Fibroblast of lung (primary cell): Measurements from ENCODE around the gene GOLGA1. TPM values are rescaled to one million over a fixed set of nuclear protein-coding genes. Genes with fewer than 3 reads are reported as not detected.

Experiments used
- DNase-seq, 2 donors: peaks; one replicate each; pipeline versions ENCODE4 v3.0.0 to v3.0.0-alpha.2; 2010; ENCODE audit warnings: low read depth in 2 of 2
- H2AFZ ChIP-seq: 2 replicates; pipeline ENCODE4 v1.5.1; 2012; ENCODE audit warnings: low read length, control low read depth, inconsistent platforms
- H3K27ac ChIP-seq: 2 replicates; pipeline ENCODE4 v1.5.1; 2011; ENCODE audit warnings: low read length, control low read depth; ENCODE audit not compliant: insufficient read depth
- H3K27me3 ChIP-seq: 2 replicates; pipeline ENCODE4 v1.5.1; 2011; ENCODE audit warnings: mild to moderate bottlenecking, low read length; ENCODE audit not compliant: control insufficient read depth, insufficient read depth
- H3K36me3 ChIP-seq: 2 replicates; pipeline ENCODE4 v1.5.1; 2011; ENCODE audit warnings: low read length; ENCODE audit not compliant: control insufficient read depth, insufficient read depth
- H3K4me1 ChIP-seq: 2 replicates; pipeline ENCODE4 v1.5.1; 2011; ENCODE audit warnings: low read length; ENCODE audit not compliant: control insufficient read depth, insufficient read depth; ENCODE audit errors: extremely low read depth
- H3K4me2 ChIP-seq: 2 replicates; pipeline ENCODE4 v1.5.1; 2011; ENCODE audit warnings: low read length, control low read depth; ENCODE audit not compliant: insufficient read depth; ENCODE audit errors: extremely low read depth
- H3K4me3 ChIP-seq, 4 experiments: fragments of 200-600 bp in 1 of 4; sonication (generic) in 1 of 4; replicated peaks in 1 of 4; 2 replicates each; pipeline ENCODE4 v1.5.1; 2011 to 2016; ENCODE audit warnings: low read length in 4 of 4, low read depth in 3 of 4, mild to moderate bottlenecking in 3 of 4, control low read depth in 2 of 4, inconsistent platforms in 1 of 4, mixed read lengths in 1 of 4; ENCODE audit not compliant: insufficient read depth in 1 of 4; ENCODE audit errors: control extremely low read depth in 1 of 4
- H3K79me2 ChIP-seq: 2 replicates; pipeline ENCODE4 v1.5.1; 2012; ENCODE audit warnings: mild to moderate bottlenecking, low read length, inconsistent platforms; ENCODE audit not compliant: control insufficient read depth, insufficient read depth
- H3K9ac ChIP-seq: 2 replicates; pipeline ENCODE4 v1.5.1; 2011; ENCODE audit warnings: mild to moderate bottlenecking, low read length, control low read depth; ENCODE audit not compliant: insufficient read depth
- H3K9me3 ChIP-seq: 2 replicates; pipeline ENCODE4 v1.5.1; 2012; ENCODE audit warnings: low read depth, low read length; ENCODE audit not compliant: control insufficient read depth, insufficient read depth
- H4K20me1 ChIP-seq: 2 replicates; pipeline ENCODE4 v1.5.1; 2011; ENCODE audit warnings: low read length; ENCODE audit not compliant: control insufficient read depth, insufficient read depth; ENCODE audit errors: extremely low read depth
- CTCF ChIP-seq, 2 donors: IDR thresholded peaks in 1 of 2; conservative IDR thresholded peaks in 1 of 2; 1 replicate in 1 of 2; 2 replicates in 1 of 2; pipeline ENCODE4 v1.5.1; 2011 to 2012; ENCODE audit warnings: low read length in 2 of 2, control low read depth in 1 of 2, inconsistent platforms in 1 of 2, low read depth in 1 of 2, mild to moderate bottlenecking in 1 of 2
- EZH2 ChIP-seq: IDR thresholded peaks from 2 replicates; pipeline ENCODE4 v1.5.1; 2012; ENCODE audit warnings: low read length, control low read depth, mild to moderate bottlenecking; ENCODE audit errors: missing control alignments
- polyA plus RNA-seq, 2 donors: library from polyadenylated mRNA; depleted of rRNA in 1 of 2; stranded (reverse) in 1 of 2; unstranded in 1 of 2; fragments of >200 nt; gene quantifications; 2 replicates each; pipeline ENCODE4 v1.2.1, GENCODE V29; 2011 to 2012; ENCODE audit warnings: missing spikeins in 1 of 2
- total RNA-seq: library from RNA; depleted of rRNA; stranded (reverse); fragments of >200 nt; gene quantifications from 2 replicates; pipeline ENCODE4 v1.2.1, GENCODE V29; 2014

Gene GOLGA1
- total and polyA plus RNA-seq, 2 donors (not counting 1 experiment from before 2014, with no cell fraction given): 12.0 to 15.9 TPM

- Histone ChIP-seq H2AFZ (no peak overlapping the region), H4K20me1 (no peaks in the 10 kb centered on the region), H3K27ac (no peak overlapping the region)
These were observed 39.5 kb upstream of the GOLGA1 start for GRCh38 chr9:124980431-124980830.

GRCh38 chr9:124975131-124975530, 34.2 kb upstream of the GOLGA1 start:
- TF ChIP-seq CTCF (conservative IDR thresholded peaks at IDR 0.05 in 1 of 2, IDR thresholded peaks at IDR 0.05 in 1 of 2; ENCODE audit: low read depth in 1 of 2, low read length in 2 of 2): no peak
- TF ChIP-seq EZH2: no peak
- Histone ChIP-seq H3K4me1 (no peaks in the 10 kb centered on the region), H3K36me3 (peaks cover 3% of the 10 kb centered on the region), H3K4me3 (no peak overlapping the region), H3K9me3 (no peaks in the 10 kb centered on the region), H3K4me2 (no peak overlapping the region), H3K27ac (no peak overlapping the region), H4K20me1 (no peaks in the 10 kb centered on the region), H3K79me2 (no peaks in the 10 kb centered on the region), H3K9ac (no peak overlapping the region), H2AFZ (no peak overlapping the region), H3K27me3 (no peaks in the 10 kb centered on the region)
- peak in 1 of 2 donors; percentile 28 for DNase-seq

More at GRCh38 chr9:124980431-124980830, 39.5 kb upstream of the GOLGA1 start:
- Histone ChIP-seq H3K4me2 (no peak overlapping the region), H3K79me2 (no peaks in the 10 kb centered on the region), H3K4me3 (no peak overlapping the region), H3K27me3 (no peaks in the 10 kb centered on the region), H3K9ac (no peak overlapping the region), H3K4me1 (no peaks in the 10 kb centered on the region), H3K9me3 (no peaks in the 10 kb centered on the region), H3K36me3 (no peaks in the 10 kb centered on the region)
- DNase-seq: no peak
- no peak for TF ChIP-seq CTCF (conservative IDR thresholded peaks at IDR 0.05 in 1 of 2, IDR thresholded peaks at IDR 0.05 in 1 of 2; ENCODE audit: low read depth in 1 of 2, low read length in 2 of 2)
- no peak for TF ChIP-seq EZH2

GRCh38 chr9:124973807-124974206, 32.9 kb upstream of the GOLGA1 start:
- Histone ChIP-seq H3K4me3 (no peak overlapping the region), H2AFZ (no peak overlapping the region), H4K20me1 (no peaks in the 10 kb centered on the region), H3K27me3 (no peaks in the 10 kb centered on the region), H3K4me1 (no peaks in the 10 kb centered on the region), H3K9me3 (no peaks in the 10 kb centered on the region), H3K4me2 (no peak overlapping the region), H3K27ac (no peak overlapping the region), H3K79me2 (no peaks in the 10 kb centered on the region), H3K36me3 (peaks cover 3% of the 10 kb centered on the region), H3K9ac (no peak overlapping the region)
- DNase-seq: no peak
- TF ChIP-seq CTCF (conservative IDR thresholded peaks at IDR 0.05 in 1 of 2, IDR thresholded peaks at IDR 0.05 in 1 of 2; ENCODE audit: low read depth in 1 of 2, low read length in 2 of 2) (no peak), EZH2 (no peak)
